KMS-11 (cell line): Measurements from ENCODE around the gene PCBD2.
"Not testable (repeated sequence)": the region's sequence is repeated elsewhere in the genome, so short reads cannot be mapped to it uniquely, and the experiment has no call there.

ENCODE experiments used
- H2AFZ ChIP-seq: fragments of 200-600 bp; sonication (generic); 2 replicates; pipeline ENCODE4 v1.6.1; 2016; ENCODE audit warnings: antibody characterized with exemption, mixed run types, low read depth
- H3K27ac ChIP-seq: fragments of 200-600 bp; sonication (generic); 2 replicates; pipeline ENCODE4 v1.6.1; 2016; ENCODE audit warnings: mild to moderate bottlenecking, mixed run types
- H3K27me3 ChIP-seq: fragments of 200-600 bp; sonication (generic); 2 replicates; pipeline ENCODE4 v1.6.1; 2017; ENCODE audit warnings: mild to moderate bottlenecking, low read depth, mixed run types, moderate library complexity; ENCODE audit not compliant: insufficient read depth
- H3K36me3 ChIP-seq: fragments of 200-600 bp; sonication (generic); 2 replicates; pipeline ENCODE4 v1.6.1; 2017; ENCODE audit warnings: mild to moderate bottlenecking, mixed run types; ENCODE audit not compliant: insufficient read depth
- H3K4me1 ChIP-seq: fragments of 200-600 bp; sonication (generic); 2 replicates; pipeline ENCODE4 v1.6.1; 2016; ENCODE audit warnings: mild to moderate bottlenecking, low read depth, mixed run types; ENCODE audit not compliant: poor library complexity, severe bottlenecking
- H3K4me2 ChIP-seq: fragments of 200-600 bp; sonication (generic); 2 replicates; pipeline ENCODE4 v1.7.0; 2016; ENCODE audit warnings: mild to moderate bottlenecking, mixed run types
- H3K4me3 ChIP-seq: fragments of 200-600 bp; sonication (generic); IDR thresholded peaks from 2 replicates; pipeline ENCODE4 v1.6.1; 2017; ENCODE audit warnings: low read depth, low read length, mixed read lengths; ENCODE audit not compliant: insufficient read depth
- H3K79me2 ChIP-seq: fragments of 200-600 bp; sonication (generic); 2 replicates; pipeline ENCODE4 v1.6.1; 2016; ENCODE audit warnings: low read depth, mixed run types; ENCODE audit not compliant: insufficient read depth
- H3K9ac ChIP-seq: fragments of 200-600 bp; sonication (generic); 2 replicates; pipeline ENCODE4 v1.6.1; 2016; ENCODE audit warnings: mild to moderate bottlenecking, mixed run types
- H4K20me1 ChIP-seq: fragments of 200-600 bp; sonication (generic); 2 replicates; pipeline ENCODE4 v1.6.1; 2016; ENCODE audit warnings: mild to moderate bottlenecking, mixed run types; ENCODE audit not compliant: insufficient read depth
- CTCF ChIP-seq: fragments of 200-600 bp; sonication (generic); conservative IDR thresholded peaks from 2 replicates; pipeline ENCODE4 v1.6.1; 2017; ENCODE audit warnings: low read depth, mild to moderate bottlenecking, antibody characterized with exemption, low read length, moderate library complexity, mixed read lengths

Gene PCBD2

GRCh38 chr5:134904610-134905245 is at the start of gene PCBD2:
Gene PCBD2, plus strand, starts transcription at chr5:134905131. Its CDS starts 9 bp downstream, at chr5:134905140.
- no peaks in the 10 kb centered on the region for H3K27me3 ChIP-seq
- H3K4me1 ChIP-seq: peaks cover 11% of the 10 kb centered on the region
- peak within 1 kb of the TSS; percentile 99 for H3K27ac ChIP-seq
- H3K4me2 ChIP-seq: peak within 1 kb of the TSS; percentile 31
- no peaks in the 10 kb centered on the region for H4K20me1 ChIP-seq
- H3K4me3 ChIP-seq: no peak within 1 kb of the TSS
- peaks cover 4% of the 10 kb centered on the region; the same call in 1 of the 2 replicates for H3K79me2 ChIP-seq
- TF ChIP-seq CTCF: peak; percentile 71
- peak within 1 kb of the TSS; percentile 97 for H3K9ac ChIP-seq
- no peaks in the 10 kb centered on the region for H3K36me3 ChIP-seq
- peak within 1 kb of the TSS; percentile 70 for H2AFZ ChIP-seq

GRCh38 chr5:134856465-134856864 is 48.5 kb upstream of the PCBD2 start:
- not testable (repeated sequence) for H3K9ac ChIP-seq, H3K36me3 ChIP-seq, H3K27me3 ChIP-seq, H4K20me1 ChIP-seq, H3K4me2 ChIP-seq, H3K4me1 ChIP-seq, H3K27ac ChIP-seq, H3K4me3 ChIP-seq, H2AFZ ChIP-seq
- H3K79me2 ChIP-seq: peaks cover 13% of the 10 kb centered on the region; the same call in 1 of the 2 replicates

- Histone ChIP-seq H3K4me1 (no peaks in the 10 kb centered on the region), H2AFZ (no peak overlapping the region), H3K36me3 (peaks cover 5% of the 10 kb centered on the region; the same call in 1 of the 2 replicates), H3K27me3 (no peaks in the 10 kb centered on the region), H3K4me2 (no peak overlapping the region), H3K9ac (no peak overlapping the region), H3K27ac (no peak overlapping the region), H3K79me2 (peaks cover 4% of the 10 kb centered on the region; the same call in 1 of the 2 replicates), H3K4me3 (no peak overlapping the region), H4K20me1 (no peaks in the 10 kb centered on the region)
- TF ChIP-seq CTCF: no peak
These were observed 47.5 kb upstream of the PCBD2 start for GRCh38 chr5:134857401-134857800.

GRCh38 chr5:134864707-134865106 is 40.2 kb upstream of the PCBD2 start:
- Histone ChIP-seq H3K27me3 (no peaks in the 10 kb centered on the region), H3K4me2 (no peak overlapping the region), H3K4me3 (no peak overlapping the region), H2AFZ (no peak overlapping the region), H3K27ac (no peak overlapping the region), H3K4me1 (no peaks in the 10 kb centered on the region), H4K20me1 (no peaks in the 10 kb centered on the region), H3K79me2 (no peaks in the 10 kb centered on the region), H3K9ac (no peak overlapping the region), H3K36me3 (no peaks in the 10 kb centered on the region)
- no peak for TF ChIP-seq CTCF

GRCh38 chr5:134873494-134873893 is 31.4 kb upstream of the PCBD2 start:
- Histone ChIP-seq H3K36me3 (no peaks in the 10 kb centered on the region), H3K27me3 (no peaks in the 10 kb centered on the region), H3K4me3 (no peak overlapping the region), H2AFZ (peak overlapping the region; percentile 100), H3K9ac (peak overlapping the region; percentile 99), H4K20me1 (no peaks in the 10 kb centered on the region), H3K27ac (peak overlapping the region; percentile 93), H3K4me2 (peak overlapping the region; percentile 91), H3K4me1 (peaks cover 47% of the 10 kb centered on the region), H3K79me2 (peaks cover 31% of the 10 kb centered on the region)
- no peak for TF ChIP-seq CTCF
